NT2/D1 (cell line): ENCODE data around the gene CCSAP.

Experiments
- YY1 ChIP-seq: IDR thresholded peaks from 2 replicates; pipeline ENCODE4 v1.6.1; 2011; ENCODE audit not compliant: insufficient read length, insufficient read depth
- ZNF274 ChIP-seq: IDR thresholded peaks from 2 replicates; pipeline ENCODE4 v1.6.1; 2011; ENCODE audit warnings: mild to moderate bottlenecking, low read depth, low read length

DNA sequence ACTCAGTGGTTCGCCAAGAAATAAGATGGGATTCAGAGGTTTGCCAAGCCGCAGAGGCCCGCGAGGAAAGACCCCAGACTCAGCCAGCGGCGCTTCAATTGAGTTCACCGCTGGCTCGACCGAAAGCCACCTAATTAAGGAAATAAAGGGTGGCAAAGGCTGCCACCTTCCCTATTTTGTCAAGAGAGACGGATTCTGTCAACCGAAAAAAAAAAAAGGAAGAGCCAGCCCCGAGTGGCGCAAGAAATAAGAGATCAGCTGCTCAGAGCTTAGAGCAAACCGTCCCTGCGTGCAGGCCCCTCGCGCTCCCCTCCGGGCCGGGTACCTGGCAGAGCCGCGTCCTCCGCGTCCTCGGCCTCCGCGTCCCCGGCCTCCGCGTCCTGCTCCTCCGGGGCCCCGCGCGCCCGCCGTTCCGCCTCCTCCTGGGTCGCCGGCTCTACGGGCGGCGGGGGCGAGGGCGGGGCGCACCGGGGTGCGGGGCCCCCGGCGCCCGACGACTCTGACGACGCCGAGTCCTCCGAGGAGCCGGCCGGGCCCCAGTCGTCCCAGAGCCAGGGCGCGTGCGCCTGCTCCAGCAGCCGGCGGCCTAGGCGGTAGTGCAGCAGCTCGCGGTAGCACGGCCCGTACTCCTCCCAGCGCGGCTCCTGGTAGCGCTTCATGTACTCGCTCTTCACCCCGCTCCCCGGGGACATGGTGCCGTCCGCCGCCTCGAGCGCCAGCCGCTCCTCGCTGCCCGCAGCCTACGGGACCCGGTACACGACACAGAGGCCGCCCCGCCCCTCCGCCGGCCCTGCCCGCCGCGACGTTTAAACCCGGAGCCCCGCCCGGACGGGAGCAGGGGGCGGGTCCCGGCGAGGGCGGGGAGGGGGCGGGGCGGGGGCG, 832 bp downstream of the CCSAP start:
- TF ChIP-seq ZNF274 (no peak), YY1 (no peak)
